H1 (cell line): ENCODE data around the gene DYNLT5. TPM values are rescaled to one million over a fixed set of nuclear protein-coding genes. Genes with fewer than 3 reads are reported as not detected.

Source experiments
- CTCF ChIA-PET: fragments of 300-600 bp; sonication (Branson Sonifier 250); formaldehyde crosslinking; loops from one replicate; lab custom pipeline; 2021; ENCODE audit not compliant: partially characterized antibody; lab: Charles Lee
- POLR2A ChIA-PET: fragments of 300-600 bp; sonication (Branson Sonifier 250); formaldehyde crosslinking; loops from one replicate; lab custom pipeline; 2021; ENCODE audit warnings: inconsistent platforms; ENCODE audit not compliant: partially characterized antibody; lab: Charles Lee
- DNase-seq, 2 experiments: peaks; one replicate each; pipeline versions ENCODE4 v3.0.0 to v3.0.0-alpha.2; 2010 to 2022; ENCODE audit warnings: low spot score in 2 of 2, low read depth in 1 of 2, mixed read lengths in 1 of 2
- FAIRE-seq: peaks from 2 replicates; lab custom pipeline; 2011; peaks lifted over from hg19 to GRCh38; lab: Jason Lieb, UNC
- H2AFZ ChIP-seq: 2 replicates; pipeline ENCODE4 v1.8.1; 2012; ENCODE audit warnings: low read length, inconsistent platforms
- H2AK5ac ChIP-seq: 2 replicates; pipeline ENCODE4 v1.6.1; 2013; ENCODE audit warnings: low read depth, low read length
- H2BK120ac ChIP-seq: replicated peaks from 2 replicates; pipeline ENCODE3; 2013; ENCODE audit warnings: low read depth, low read length, inconsistent platforms
- H2BK12ac ChIP-seq: 2 replicates; pipeline ENCODE4 v1.6.1; 2013; ENCODE audit warnings: low read depth, low read length
- H2BK15ac ChIP-seq: 2 replicates; pipeline ENCODE4 v1.6.1; 2013; ENCODE audit warnings: low read length
- H2BK20ac ChIP-seq: 2 replicates; pipeline ENCODE4 v1.6.1; 2013; ENCODE audit warnings: low read length
- H2BK5ac ChIP-seq: 2 replicates; pipeline ENCODE4 v1.6.1; 2013; ENCODE audit warnings: low read depth, low read length
- H3K14ac ChIP-seq: 2 replicates; pipeline ENCODE4 v1.6.1; 2013; ENCODE audit warnings: inconsistent platforms; ENCODE audit not compliant: insufficient read length
- H3K18ac ChIP-seq: 2 replicates; pipeline ENCODE4 v1.6.1; 2013; ENCODE audit warnings: low read length; ENCODE audit errors: extremely low read depth
- H3K23ac ChIP-seq: 2 replicates; pipeline ENCODE4 v1.6.1; 2013; ENCODE audit warnings: inconsistent platforms; ENCODE audit not compliant: insufficient read length
- H3K23me2 ChIP-seq: 2 replicates; pipeline ENCODE4 v1.6.1; 2013; ENCODE audit warnings: low read depth, low read length
- H3K27ac ChIP-seq: 2 replicates; pipeline ENCODE4 v1.6.1; 2011; ENCODE audit warnings: low read depth, low read length, inconsistent platforms
- H3K27me3 ChIP-seq, 4 experiments: replicated peaks in 1 of 4; 1 replicate in 1 of 4; 2 replicates in 3 of 4; pipeline versions ENCODE4 v1.6.1 to v1.8.1; 2011 to 2013; ENCODE audit warnings: low read length in 3 of 4, mild to moderate bottlenecking in 3 of 4, inconsistent platforms in 2 of 4, mixed read lengths in 2 of 4, moderate library complexity in 1 of 4; ENCODE audit not compliant: control insufficient read depth in 3 of 4, insufficient read depth in 3 of 4; ENCODE audit errors: extremely low read depth in 1 of 4
- H3K36me3 ChIP-seq, 4 experiments: 2 replicates each; pipeline versions ENCODE4 v1.6.1 to v1.8.1; 2011 to 2013; ENCODE audit warnings: mild to moderate bottlenecking in 4 of 4, low read length in 3 of 4, moderate library complexity in 2 of 4, control low read depth in 1 of 4, inconsistent platforms in 1 of 4; ENCODE audit not compliant: insufficient read depth in 4 of 4, control insufficient read depth in 2 of 4
- H3K4ac ChIP-seq: replicated peaks from 2 replicates; pipeline ENCODE3; 2013; ENCODE audit warnings: low read length, low read depth, mixed read lengths, inconsistent platforms; ENCODE audit not compliant: insufficient read length
- H3K4me1 ChIP-seq, 4 experiments: replicated peaks in 1 of 4; 1 replicate in 1 of 4; 2 replicates in 3 of 4; pipeline versions ENCODE4 v1.6.1 to v1.8.1; 2011 to 2013; ENCODE audit warnings: low read length in 3 of 4, inconsistent platforms in 2 of 4, mixed read lengths in 1 of 4; ENCODE audit not compliant: insufficient read depth in 4 of 4, control insufficient read depth in 3 of 4
- H3K4me2 ChIP-seq, 2 experiments: 2 replicates each; pipeline versions ENCODE4 v1.6.1 to v1.8.1; 2011 to 2013; ENCODE audit warnings: low read depth in 2 of 2, low read length in 2 of 2, control low read depth in 1 of 2, inconsistent platforms in 1 of 2, mild to moderate bottlenecking in 1 of 2; ENCODE audit not compliant: insufficient read depth in 1 of 2
- H3K4me3 ChIP-seq, 4 experiments: fragments of 200-600, 300-600 bp in 1 of 4; sonication (generic), shearing (Covaris generic), sonication (Bioruptor Twin) in 1 of 4; 2 replicates each; pipeline versions ENCODE4 v1.5.1 to v1.8.1; 2011 to 2016; ENCODE audit warnings: low read length in 4 of 4, low read depth in 3 of 4, control low read depth in 2 of 4, inconsistent platforms in 2 of 4, mild to moderate bottlenecking in 2 of 4, mixed read lengths in 1 of 4, moderate library complexity in 1 of 4; ENCODE audit not compliant: insufficient read depth in 2 of 4; ENCODE audit errors: extremely low read depth in 1 of 4
- H3K56ac ChIP-seq: replicated peaks from 2 replicates; pipeline ENCODE3; 2013; ENCODE audit warnings: low read depth, mild to moderate bottlenecking, mixed read lengths, low read length, inconsistent platforms; ENCODE audit not compliant: insufficient read length
- H3K79me1 ChIP-seq: 2 replicates; pipeline ENCODE4 v1.6.1; 2013; ENCODE audit warnings: low read depth, low read length, control low read depth
- H3K79me2 ChIP-seq, 2 experiments: 2 replicates each; pipeline versions ENCODE4 v1.6.1 to v1.8.1; 2012 to 2013; ENCODE audit warnings: low read length in 2 of 2, mild to moderate bottlenecking in 2 of 2, inconsistent platforms in 1 of 2; ENCODE audit not compliant: insufficient read depth in 2 of 2, control insufficient read depth in 1 of 2
- H3K9ac ChIP-seq, 4 experiments: replicated peaks in 1 of 4; 1 replicate in 1 of 4; 2 replicates in 3 of 4; pipeline versions ENCODE4 v1.6.1 to v1.8.1; 2011 to 2013; ENCODE audit warnings: low read depth in 3 of 4, low read length in 3 of 4, control low read depth in 2 of 4, mild to moderate bottlenecking in 2 of 4, moderate library complexity in 2 of 4, inconsistent platforms in 1 of 4; ENCODE audit errors: extremely low read depth in 1 of 4
- H3K9me3 ChIP-seq, 2 experiments: 2 replicates each; pipeline versions ENCODE4 v1.6.1 to v1.8.1; 2012 to 2013; ENCODE audit warnings: mild to moderate bottlenecking in 2 of 2, moderate library complexity in 2 of 2, control low read depth in 1 of 2, inconsistent platforms in 1 of 2, low read depth in 1 of 2, low read length in 1 of 2, mixed read lengths in 1 of 2; ENCODE audit not compliant: insufficient read depth in 2 of 2
- H4K20me1 ChIP-seq, 2 experiments: replicated peaks in 1 of 2; 2 replicates each; pipeline versions ENCODE3 to v1.8.1; 2011 to 2013; ENCODE audit warnings: inconsistent platforms in 2 of 2, low read length in 2 of 2, mild to moderate bottlenecking in 1 of 2; ENCODE audit not compliant: insufficient read depth in 2 of 2, control insufficient read depth in 1 of 2
- H4K5ac ChIP-seq: 2 replicates; pipeline ENCODE4 v1.6.1; 2013; ENCODE audit warnings: low read length, low read depth, mixed read lengths, inconsistent platforms; ENCODE audit not compliant: insufficient read length
- H4K8ac ChIP-seq: 2 replicates; pipeline ENCODE4 v1.8.0; 2013; ENCODE audit warnings: mild to moderate bottlenecking, moderate library complexity, low read length, inconsistent platforms; ENCODE audit not compliant: insufficient read depth; ENCODE audit errors: extremely low read depth
- H4K91ac ChIP-seq: replicated peaks from 2 replicates; pipeline ENCODE3; 2013; ENCODE audit warnings: low read length, mixed read lengths, inconsistent platforms; ENCODE audit not compliant: insufficient read length
- ATF2 ChIP-seq: IDR thresholded peaks from 2 replicates; pipeline ENCODE4 v1.6.1; 2012; ENCODE audit warnings: low read length, inconsistent platforms
- BCL11A ChIP-seq, 2 experiments: IDR thresholded peaks; one replicate each; pipeline ENCODE4 v1.6.1; 2011; ENCODE audit warnings: low read depth in 2 of 2, low read length in 2 of 2, mild to moderate bottlenecking in 2 of 2
- CBX5 ChIP-seq: fragments of 300-800, 300-1000 bp; sonication (generic); IDR thresholded peaks from 2 replicates; pipeline ENCODE4 v1.7.1; 2016; ENCODE audit warnings: antibody characterized with exemption, low read length, low read depth
- GTF2F1 ChIP-seq: IDR thresholded peaks from 2 replicates; pipeline ENCODE4 v1.6.1; 2012; ENCODE audit warnings: low read depth, low read length, improper control_type of control experiment, borderline replicate concordance
- HDAC6 ChIP-seq: IDR thresholded peaks from one replicate; pipeline ENCODE4 v1.7.1; 2012; ENCODE audit warnings: low read depth, mild to moderate bottlenecking, inconsistent platforms, low read length, moderate library complexity
- KDM5A ChIP-seq: fragments of 200-600 bp; IDR thresholded peaks from 2 replicates; pipeline ENCODE4 v1.7.1; 2012; ENCODE audit warnings: mild to moderate bottlenecking, low read length, inconsistent platforms, mixed read lengths
- SIN3A ChIP-seq, 2 experiments: IDR thresholded peaks in 1 of 2; conservative IDR thresholded peaks in 1 of 2; 2 replicates each; pipeline ENCODE4 v1.6.1; 2011 to 2012; ENCODE audit warnings: low read length in 2 of 2, improper control_type of control experiment in 1 of 2, low read depth in 1 of 2, mild to moderate bottlenecking in 1 of 2
- SIRT6 ChIP-seq: IDR thresholded peaks from one replicate; pipeline ENCODE4 v1.7.1; 2012; ENCODE audit warnings: low read length, inconsistent platforms
- SP2 ChIP-seq: IDR thresholded peaks from 2 replicates; pipeline ENCODE4 v1.6.1; 2012; ENCODE audit warnings: mild to moderate bottlenecking, low read length, inconsistent platforms
- SUZ12 ChIP-seq: fragments of 200-600 bp; sonication (generic); IDR thresholded peaks from 2 replicates; pipeline ENCODE4 v1.6.1; 2012; ENCODE audit warnings: mild to moderate bottlenecking, inconsistent platforms, low read length, moderate library complexity, mixed read lengths
- TAF7 ChIP-seq: optimal IDR thresholded peaks from 2 replicates; pipeline ENCODE3; 2011; ENCODE audit warnings: low read depth, mild to moderate bottlenecking, inconsistent platforms, low read length, moderate library complexity, borderline replicate concordance
- TCF12 ChIP-seq: IDR thresholded peaks from 2 replicates; pipeline ENCODE4 v1.6.1; 2011; ENCODE audit warnings: low read depth, mild to moderate bottlenecking, low read length
- TEAD4 ChIP-seq: IDR thresholded peaks from 2 replicates; pipeline ENCODE4 v1.6.1; 2012; ENCODE audit warnings: low read depth, low read length, inconsistent platforms, mixed read lengths
- WGBS, 2 experiments: shearing (Covaris generic) in 1 of 2; methylation state at CpG; one replicate each; pipeline versions ENCODE4 v1.1.6 to v1.1.7; 2013 to 2015; ENCODE audit warnings: low lambda C conversion rate in 2 of 2, mixed read lengths in 2 of 2, inconsistent platforms in 1 of 2, low coverage in 1 of 2, missing lambda C conversion rate in 1 of 2; ENCODE audit not compliant: insufficient replicate concordance in 2 of 2, insufficient coverage in 1 of 2, insufficient read length in 1 of 2; ENCODE audit errors: extremely low coverage in 1 of 2, missing lambda C conversion rate in 1 of 2; 5-methylcytosine and 5-hydroxymethylcytosine counted together
- polyA plus RNA-seq, 7 experiments: library from polyadenylated mRNA; depleted of rRNA in 3 of 7; stranded (reverse) in 5 of 7; unstranded in 2 of 7; fragments of >200 nt in 5 of 7; fragments of 200-250 nt in 2 of 7; gene quantifications; 1 replicate in 5 of 7; 2 replicates in 1 of 7; 4 replicates in 1 of 7; pipeline versions ENCODE4 v1.2.1 to v1.2.3, GENCODE V29; 2011 to 2013; ENCODE audit warnings: missing spikeins in 2 of 7, mixed read lengths in 2 of 7
- total RNA-seq: library from RNA; stranded (reverse); fragmentation: NEBNext Ultra II Directional; extraction: Animal tissue kit (Norgen Biotek cat#: 25700); gene quantifications from 2 replicates; pipeline ENCODE4 v1.2.1, GENCODE V29; 2021

DYNLT5 gene
- total and polyA plus RNA-seq, 2 of the 8 experiments (the other 6 are each of a cell fraction or from before 2014, with no cell fraction given) = 0.93 to 1.5 TPM

- 93% methylated on average over 5 of the region's 5 CpGs; no CpG with 5 or more reads in 1 of the 2 experiments for WGBS, 2 experiments
- no peak overlapping the region for H3K23ac ChIP-seq
- no peak overlapping the region for H4K8ac ChIP-seq
- H3K36me3 ChIP-seq = no peaks in the 10 kb centered on the region
- H2BK5ac ChIP-seq = no peak overlapping the region
- FAIRE-seq = no peak
- H3K79me2 ChIP-seq = no peaks in the 10 kb centered on the region
- no peak overlapping the region for H4K91ac ChIP-seq
- no peak overlapping the region for H2AFZ ChIP-seq
- no peak overlapping the region for H2BK12ac ChIP-seq
- ChIA-PET CTCF (no interaction called here), POLR2A (no interaction called here)
- H3K4me3 ChIP-seq = no peak overlapping the region
- no peaks in the 10 kb centered on the region for H3K23me2 ChIP-seq
- no peak overlapping the region for H2AK5ac ChIP-seq
- DNase-seq = no peak
- H4K5ac ChIP-seq = no peak overlapping the region
- H3K4me1 ChIP-seq = no peaks in the 10 kb centered on the region
- H2BK20ac ChIP-seq = no peak overlapping the region
- no peak overlapping the region for H3K9ac ChIP-seq
- no peak overlapping the region for H3K14ac ChIP-seq
- no peak overlapping the region for H3K4ac ChIP-seq
- no peak overlapping the region for H3K56ac ChIP-seq
- no peak overlapping the region for H3K27ac ChIP-seq
- H3K27me3 ChIP-seq = peaks cover 0 to 1% (median 0%) of the 10 kb centered on the region in 4 experiments; a peak in 1 of 7 replicates
- H2BK15ac ChIP-seq = no peak overlapping the region
- H2BK120ac ChIP-seq = no peak overlapping the region
- H4K20me1 ChIP-seq = no peaks in the 10 kb centered on the region
- no peak for TF ChIP-seq SIRT6
- no peak for TF ChIP-seq HDAC6
- no peak for TF ChIP-seq TCF12
- no peak for TF ChIP-seq SIN3A (conservative IDR thresholded peaks at IDR 0.05 in 1 of 2, IDR thresholded peaks at IDR 0.05 in 1 of 2; ENCODE audit: low read depth in 1 of 2, low read length in 2 of 2)
- no peak for TF ChIP-seq CBX5
- no peak for TF ChIP-seq TEAD4
- TF ChIP-seq ATF2 = no peak
- no peak for TF ChIP-seq SP2
- no peak for TF ChIP-seq TAF7
- TF ChIP-seq KDM5A = no peak
- no peak for TF ChIP-seq SUZ12
- no peak for TF ChIP-seq GTF2F1
- no peak for TF ChIP-seq BCL11A (IDR thresholded peaks at IDR 0.05; ENCODE audit: low read depth in 2 of 2, low read length in 2 of 2)
- no peaks in the 10 kb centered on the region for H3K79me1 ChIP-seq
- H3K18ac ChIP-seq = no peak overlapping the region
- no peaks in the 10 kb centered on the region for H3K9me3 ChIP-seq
- H3K4me2 ChIP-seq = no peak overlapping the region
Observed at GRCh38 chr1:66705110-66705509, 47.1 kb upstream of the DYNLT5 start.
